Right lobe of liver (tissue), 6 donors: ENCODE measurements around the gene UBAP2L. TPM values are rescaled to one million over a fixed set of nuclear protein-coding genes. Genes with fewer than 3 reads are reported as not detected.

Source experiments
- ATAC-seq, 4 donors: fragments of 200-7000 bp; cut with Tn5 transposase; one replicate each; pipeline ENCODE4 v1.9.1; 2020; ENCODE audit warnings: mild to moderate bottlenecking in 4 of 4, moderate library complexity in 4 of 4
- DNase-seq, 3 donors: peaks; one replicate each; pipeline ENCODE4 v3.0.0-alpha.2; 2020
- H3K27ac ChIP-seq, 3 donors: fragments of 200-600 bp; one replicate each; pipeline ENCODE4 v1.8.0; 2022
- H3K27me3 ChIP-seq, 2 donors: fragments of 200-600 bp; one replicate each; pipeline ENCODE4 v1.8.0; 2022
- H3K36me3 ChIP-seq, 4 donors: fragments of 200-600 bp; sonication (generic) in 1 of 4; one replicate each; pipeline versions ENCODE4 v1.5.1 to v1.8.0; 2017 to 2022; ENCODE audit warnings: control low read depth in 1 of 4
- H3K4me1 ChIP-seq, 4 donors: fragments of 200-600 bp; sonication (generic) in 1 of 4; one replicate each; pipeline versions ENCODE4 v1.5.1 to v1.8.0; 2017 to 2022; ENCODE audit warnings: control low read depth in 1 of 4
- H3K4me3 ChIP-seq, 3 donors: fragments of 200-600 bp; one replicate each; pipeline ENCODE4 v1.8.0; 2022
- H3K9me3 ChIP-seq, 4 donors: fragments of 200-600 bp; sonication (generic) in 1 of 4; one replicate each; pipeline versions ENCODE4 v1.5.1 to v1.8.0; 2017 to 2022; ENCODE audit warnings: control low read depth in 1 of 4
- POLR2A ChIP-seq: fragments of 450-650 bp; IDR thresholded peaks from one replicate; pipeline ENCODE4 v1.6.1; 2017; ENCODE audit warnings: antibody characterized with exemption, mild to moderate bottlenecking
- WGBS: methylation state at CpG from one replicate; pipeline ENCODE4 v1.1.6; 2018; ENCODE audit warnings: low coverage, low lambda C conversion rate; ENCODE audit not compliant: insufficient coverage; ENCODE audit errors: missing lambda C conversion rate; 5-methylcytosine and 5-hydroxymethylcytosine counted together
- intact Hi-C, 2 donors: fragments of 100-400 bp; cut with DNase I; formaldehyde crosslinking; loops; one replicate each; pipeline versions ENCODE4 v1.11.2 to v1.14.1; 2022
- total RNA-seq, 6 experiments: library from RNA; depleted of rRNA in 2 of 6; stranded (reverse); fragments of >200 nt in 2 of 6; fragmentation: NEBNext Ultra II Directional in 3 of 6; extraction: Animal tissue kit (Norgen Biotek cat#: 25700) in 3 of 6; gene quantifications; one replicate each; pipeline versions ENCODE4 v1.1.0 to v1.2.4, GENCODE V29; 2016 to 2023
- TF ChIP-seq, protein P1 (sequence below), 4 donors: fragments of 200-600 bp in 3 of 4; fragments of 450-650 bp in 1 of 4; IDR thresholded peaks; one replicate each; pipeline versions ENCODE4 v1.5.1 to v1.8.0; 2016 to 2022; ENCODE audit warnings: antibody characterized with exemption in 4 of 4, mild to moderate bottlenecking in 2 of 4
- donor health status: DM: no; HTN: yes; CAD: no.
- donor health status: DM: no; HTN: no; CAD: no.
- donor health status: DM: no; HTN: no; CAD: no.
- donor health status: DM: no; HTN: yes; CAD: no.
- donor health status: DM: no; HTN: yes; CAD: no.

UBAP2L gene
- total RNA-seq, 6 experiments from 2014 or later = 26.8 to 57.2 (median 40.4) TPM

- H3K9me3 ChIP-seq = no peaks in the 10 kb centered on the region
- TF ChIP-seq POLR2A = no peak
- TF ChIP-seq, protein P1, sequence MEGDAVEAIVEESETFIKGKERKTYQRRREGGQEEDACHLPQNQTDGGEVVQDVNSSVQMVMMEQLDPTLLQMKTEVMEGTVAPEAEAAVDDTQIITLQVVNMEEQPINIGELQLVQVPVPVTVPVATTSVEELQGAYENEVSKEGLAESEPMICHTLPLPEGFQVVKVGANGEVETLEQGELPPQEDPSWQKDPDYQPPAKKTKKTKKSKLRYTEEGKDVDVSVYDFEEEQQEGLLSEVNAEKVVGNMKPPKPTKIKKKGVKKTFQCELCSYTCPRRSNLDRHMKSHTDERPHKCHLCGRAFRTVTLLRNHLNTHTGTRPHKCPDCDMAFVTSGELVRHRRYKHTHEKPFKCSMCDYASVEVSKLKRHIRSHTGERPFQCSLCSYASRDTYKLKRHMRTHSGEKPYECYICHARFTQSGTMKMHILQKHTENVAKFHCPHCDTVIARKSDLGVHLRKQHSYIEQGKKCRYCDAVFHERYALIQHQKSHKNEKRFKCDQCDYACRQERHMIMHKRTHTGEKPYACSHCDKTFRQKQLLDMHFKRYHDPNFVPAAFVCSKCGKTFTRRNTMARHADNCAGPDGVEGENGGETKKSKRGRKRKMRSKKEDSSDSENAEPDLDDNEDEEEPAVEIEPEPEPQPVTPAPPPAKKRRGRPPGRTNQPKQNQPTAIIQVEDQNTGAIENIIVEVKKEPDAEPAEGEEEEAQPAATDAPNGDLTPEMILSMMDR (IDR thresholded peaks at IDR 0.05) = no peak
- peaks cover 12 to 99% (median 72%) of the 10 kb centered on the region in 4 donors for H3K36me3 ChIP-seq
- no peak overlapping the region for H3K27ac ChIP-seq
- no peak for DNase-seq
- intact Hi-C loops = loop anchor here in 1 of 2 donors (10.0 kb wide), 1 partner anchor 55 kb away; the partner anchor contains the start of gene CFAP141
- no peaks in the 10 kb centered on the region for H3K4me1 ChIP-seq
- 100% methylated on average over 1 of the region's 1 CpG for WGBS
- H3K27me3 ChIP-seq = no peaks in the 10 kb centered on the region
- ATAC-seq = no peak
- H3K4me3 ChIP-seq = no peak overlapping the region
Observed at GRCh38 chr1:154260127-154260526, 39.4 kb downstream of the UBAP2L start.

GRCh38 chr1:154263465-154264332 is 42.9 kb downstream of the UBAP2L start:
- no peaks in the 10 kb centered on the region for H3K4me1 ChIP-seq
- no peak overlapping the region for H3K4me3 ChIP-seq
- 73% methylated on average over 5 of the region's 6 CpGs for WGBS
- ATAC-seq (no peak), DNase-seq (no peak)
- no peak for TF ChIP-seq POLR2A
- TF ChIP-seq, protein P1 (IDR thresholded peaks at IDR 0.05) = no peak
- H3K9me3 ChIP-seq = no peaks in the 10 kb centered on the region
- H3K27ac ChIP-seq = no peak overlapping the region
- peaks cover 5 to 91% (median 46%) of the 10 kb centered on the region in 4 donors for H3K36me3 ChIP-seq
- H3K27me3 ChIP-seq = no peaks in the 10 kb centered on the region
- intact Hi-C loops = loop anchor here in 1 of 2 donors (10.0 kb wide), 1 partner anchor 59 kb away; the partner anchor contains the start of gene CFAP141

DNA sequence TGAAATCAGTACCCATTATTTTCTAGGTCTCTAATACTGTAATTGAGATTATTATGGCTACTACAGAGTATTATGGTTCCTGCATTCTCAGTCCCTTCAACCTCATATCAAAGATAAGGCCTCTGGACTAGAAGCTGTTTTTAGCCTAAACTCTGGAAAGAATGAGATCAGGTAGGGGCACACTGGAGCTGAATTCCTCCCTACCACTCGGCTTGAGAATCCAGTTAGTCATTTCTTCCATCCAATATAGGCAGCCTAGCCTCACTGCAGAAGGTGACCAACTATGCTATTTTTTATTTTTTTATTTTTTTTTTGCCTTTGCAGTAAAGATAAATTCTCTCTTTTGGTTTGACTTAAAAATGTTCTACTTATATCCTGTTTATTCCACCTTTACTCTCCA is 43.7 kb downstream of the UBAP2L start:
- ATAC-seq (no peak), DNase-seq (no peak)
- H3K9me3 ChIP-seq = no peaks in the 10 kb centered on the region
- H3K27me3 ChIP-seq = no peaks in the 10 kb centered on the region
- H3K4me1 ChIP-seq = no peaks in the 10 kb centered on the region
- peaks cover 5 to 91% (median 45%) of the 10 kb centered on the region in 4 donors for H3K36me3 ChIP-seq
- H3K4me3 ChIP-seq = no peak overlapping the region
- intact Hi-C loops = loop anchor here in 1 of 2 donors (10.0 kb wide), 1 partner anchor 60 kb away; the partner anchor contains the start of gene CFAP141
- no peak for TF ChIP-seq POLR2A
- TF ChIP-seq, protein P1 (IDR thresholded peaks at IDR 0.05) = no peak
- H3K27ac ChIP-seq = no peak overlapping the region
- WGBS = 57% methylated on average over 1 of the region's 1 CpG

- 61% methylated on average over 4 of the region's 4 CpGs for WGBS
- intact Hi-C loops = loop anchor here in 1 of 2 donors (10.0 kb wide), 1 partner anchor 61 kb away; the partner anchor contains the start of gene CFAP141
- H3K4me1 ChIP-seq = no peaks in the 10 kb centered on the region
- H3K4me3 ChIP-seq = no peak overlapping the region
- H3K9me3 ChIP-seq = no peaks in the 10 kb centered on the region
- peaks cover 5 to 88% (median 34%) of the 10 kb centered on the region in 4 donors for H3K36me3 ChIP-seq
- TF ChIP-seq, protein P1 (IDR thresholded peaks at IDR 0.05) = no peak
- no peak for TF ChIP-seq POLR2A
- H3K27ac ChIP-seq = no peak overlapping the region
- ATAC-seq (no peak), DNase-seq (no peak)
- H3K27me3 ChIP-seq = no peaks in the 10 kb centered on the region
Observed at GRCh38 chr1:154265586-154265985, 44.8 kb downstream of the UBAP2L start.
